ENCODE results near the gene TIMD4.

Gene TIMD4

GRCh38 chr5:156920042-156920860 lies 42.8 kb downstream of the TIMD4 start:
- TF ChIP-seq EP300 (IDR thresholded peaks at IDR 0.05; ENCODE audit: borderline replicate concordance) (no peak), ZBTB7A (IDR thresholded peaks at IDR 0.05; ENCODE audit: low read depth) (no peak), NFIC (IDR thresholded peaks at IDR 0.05) (no peak), MAX (IDR thresholded peaks at IDR 0.05) (no peak), REST (IDR thresholded peaks at IDR 0.05; ENCODE audit: low read depth) (no peak), TAF1 (IDR thresholded peaks at IDR 0.05; ENCODE audit: low read depth) (no peak), EGR1 (IDR thresholded peaks at IDR 0.05) (no peak), YY1 (IDR thresholded peaks at IDR 0.05; ENCODE audit: low read depth) (no peak), TEAD4 (IDR thresholded peaks at IDR 0.05) (no peak), FOXM1 (IDR thresholded peaks at IDR 0.05; ENCODE audit: borderline replicate concordance, low read depth) (no peak), CREB1 (IDR thresholded peaks at IDR 0.05; ENCODE audit: low read depth) (no peak), CEBPB (IDR thresholded peaks at IDR 0.05) (no peak), TCF12 (IDR thresholded peaks at IDR 0.05; ENCODE audit: low read depth) (no peak), RAD21 (IDR thresholded peaks at IDR 0.05; ENCODE audit: low read depth) (no peak), USF1 (IDR thresholded peaks at IDR 0.05) (no peak)

- no peak for TF ChIP-seq YY1 (IDR thresholded peaks at IDR 0.05; ENCODE audit: low read depth)
- no peak for TF ChIP-seq NFIC (IDR thresholded peaks at IDR 0.05)
- no peak for TF ChIP-seq TCF12 (IDR thresholded peaks at IDR 0.05; ENCODE audit: low read depth)
- no peak for TF ChIP-seq USF1 (IDR thresholded peaks at IDR 0.05)
- TF ChIP-seq EP300 (IDR thresholded peaks at IDR 0.05; ENCODE audit: borderline replicate concordance), result no peak
- no peak for TF ChIP-seq FOXM1 (IDR thresholded peaks at IDR 0.05; ENCODE audit: borderline replicate concordance, low read depth)
- no peak for TF ChIP-seq CEBPB (IDR thresholded peaks at IDR 0.05)
Measured at GRCh38 chr5:156918311-156918845, 44.6 kb downstream of the TIMD4 start.

GRCh38 chr5:156914371-156914737 lies 48.7 kb downstream of the TIMD4 start:
- TF ChIP-seq TEAD4 (IDR thresholded peaks at IDR 0.05) (no peak), CREB1 (IDR thresholded peaks at IDR 0.05; ENCODE audit: low read depth) (no peak), NFIC (IDR thresholded peaks at IDR 0.05) (no peak), RAD21 (IDR thresholded peaks at IDR 0.05; ENCODE audit: low read depth) (no peak), FOXM1 (IDR thresholded peaks at IDR 0.05; ENCODE audit: borderline replicate concordance, low read depth) (no peak), MAX (IDR thresholded peaks at IDR 0.05) (no peak), TAF1 (IDR thresholded peaks at IDR 0.05; ENCODE audit: low read depth) (no peak), EP300 (IDR thresholded peaks at IDR 0.05; ENCODE audit: borderline replicate concordance) (no peak), CEBPB (IDR thresholded peaks at IDR 0.05) (no peak), YY1 (IDR thresholded peaks at IDR 0.05; ENCODE audit: low read depth) (no peak), EGR1 (IDR thresholded peaks at IDR 0.05) (no peak), TCF12 (IDR thresholded peaks at IDR 0.05; ENCODE audit: low read depth) (no peak), REST (IDR thresholded peaks at IDR 0.05; ENCODE audit: low read depth) (no peak), USF1 (IDR thresholded peaks at IDR 0.05) (no peak), ZBTB7A (IDR thresholded peaks at IDR 0.05; ENCODE audit: low read depth) (no peak)

- TF ChIP-seq TAF1 (IDR thresholded peaks at IDR 0.05; ENCODE audit: low read depth) (no peak), ZBTB7A (IDR thresholded peaks at IDR 0.05; ENCODE audit: low read depth) (no peak), FOXM1 (IDR thresholded peaks at IDR 0.05; ENCODE audit: borderline replicate concordance, low read depth) (no peak)
Measured at GRCh38 chr5:156913719-156914370, 49.2 kb downstream of the TIMD4 start.

- no peak for TF ChIP-seq TCF12 (IDR thresholded peaks at IDR 0.05; ENCODE audit: low read depth)
- no peak for TF ChIP-seq TAF1 (IDR thresholded peaks at IDR 0.05; ENCODE audit: low read depth)
- no peak for TF ChIP-seq RAD21 (IDR thresholded peaks at IDR 0.05; ENCODE audit: low read depth)
- no peak for TF ChIP-seq YY1 (IDR thresholded peaks at IDR 0.05; ENCODE audit: low read depth)
- TF ChIP-seq MAX (IDR thresholded peaks at IDR 0.05), result no peak
- TF ChIP-seq REST (IDR thresholded peaks at IDR 0.05; ENCODE audit: low read depth), result no peak
- no peak for TF ChIP-seq ZBTB7A (IDR thresholded peaks at IDR 0.05; ENCODE audit: low read depth)
- no peak for TF ChIP-seq TEAD4 (IDR thresholded peaks at IDR 0.05)
- TF ChIP-seq EP300 (IDR thresholded peaks at IDR 0.05; ENCODE audit: borderline replicate concordance), result no peak
Measured at GRCh38 chr5:156913355-156913718, 49.7 kb downstream of the TIMD4 start.

All from Ishikawa (cell line).